Left ventricle myocardium superior (tissue), 1 donor: ENCODE measurements around the gene MAPKAPK3. TPM values are rescaled to one million over a fixed set of nuclear protein-coding genes. Genes with fewer than 3 reads are reported as not detected.
"Not testable (repeated sequence)": the region's sequence is repeated elsewhere in the genome, so short reads cannot be mapped to it uniquely, and the experiment has no call there.

ENCODE experiments used
- ATAC-seq: fragments of 200-7000 bp; cut with Tn5 transposase; one replicate; pipeline ENCODE4 v1.9.1; 2020; ENCODE audit warnings: mild to moderate bottlenecking, moderate library complexity
- DNase-seq: peaks from one replicate; pipeline ENCODE4 v3.0.0-alpha.2; 2020
- intact Hi-C: fragments of 100-400 bp; cut with micrococcal nuclease; formaldehyde crosslinking; loops from one replicate; pipeline ENCODE4 v1.11.0; 2022
- total RNA-seq: library from RNA; stranded (reverse); fragmentation: NEBNext Ultra II Directional; extraction: Animal tissue kit (Norgen Biotek cat#: 25700); gene quantifications from one replicate; pipeline ENCODE4 v1.2.1, GENCODE V29; 2021
- donor health status: DM: no; HTN: yes; CAD: no; lungs with severe emphysema.

MAPKAPK3 gene
- total RNA-seq, 1 donor from 2014 or later = 473 TPM

DNA sequence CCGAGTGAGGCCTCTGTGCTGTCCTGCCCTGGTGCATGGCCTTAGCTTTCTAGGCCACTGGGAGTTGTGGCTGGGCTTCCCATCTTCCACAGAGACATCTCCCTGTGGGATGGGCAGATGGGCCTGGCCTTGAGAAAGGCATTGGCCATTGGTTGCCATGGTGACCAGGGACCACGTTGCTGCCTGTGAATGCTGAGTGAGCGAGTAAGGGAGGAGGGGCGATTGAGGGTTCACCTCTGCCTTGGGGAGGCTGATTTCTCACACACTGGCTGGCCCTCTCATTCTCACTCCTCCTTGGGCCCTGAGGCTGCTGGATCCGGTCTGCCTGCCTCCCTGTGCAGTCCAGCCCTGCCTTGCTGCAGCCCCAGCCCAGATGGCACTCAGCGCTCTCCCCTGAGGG lies 31.4 kb downstream of the MAPKAPK3 start:
- intact Hi-C loops = no loop called here
- no peak for DNase-seq
- no peak for ATAC-seq

- ATAC-seq = peak; percentile 65
- intact Hi-C loops = no loop called here
- DNase-seq = no peak
Measured at GRCh38 chr3:50648944-50649343, 32.0 kb downstream of the MAPKAPK3 start.

- peak; percentile 89 for ATAC-seq
- intact Hi-C loops = no loop called here
- peak; percentile 89 for DNase-seq
Measured at GRCh38 chr3:50649451-50649931, 32.5 kb downstream of the MAPKAPK3 start.

DNA sequence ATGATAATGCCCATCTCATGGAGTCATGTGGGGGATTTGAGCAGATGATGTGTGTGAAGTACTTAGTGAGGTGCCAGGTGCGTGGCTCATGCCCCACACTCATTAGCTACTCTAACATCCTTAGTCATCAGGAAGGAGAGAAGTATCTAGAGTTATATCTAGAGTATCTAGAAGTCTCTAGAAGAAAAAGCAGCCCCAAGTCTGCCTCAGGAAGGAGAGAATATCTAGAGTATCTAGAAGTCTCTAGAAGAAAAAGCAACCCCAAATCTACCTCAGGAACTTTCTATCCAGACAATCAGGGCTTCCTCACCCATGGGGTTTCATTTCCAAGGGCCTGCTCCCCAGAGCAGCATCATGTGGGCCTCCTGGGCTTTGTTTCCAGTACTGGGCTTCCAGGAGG lies 33.1 kb downstream of the MAPKAPK3 start:
- ATAC-seq (no peak), DNase-seq (no peak)
- intact Hi-C loops = no loop called here

GRCh38 chr3:50651445-50651844 lies 34.5 kb downstream of the MAPKAPK3 start:
- DNase-seq (no peak), ATAC-seq (no peak)
- intact Hi-C loops = no loop called here

DNA sequence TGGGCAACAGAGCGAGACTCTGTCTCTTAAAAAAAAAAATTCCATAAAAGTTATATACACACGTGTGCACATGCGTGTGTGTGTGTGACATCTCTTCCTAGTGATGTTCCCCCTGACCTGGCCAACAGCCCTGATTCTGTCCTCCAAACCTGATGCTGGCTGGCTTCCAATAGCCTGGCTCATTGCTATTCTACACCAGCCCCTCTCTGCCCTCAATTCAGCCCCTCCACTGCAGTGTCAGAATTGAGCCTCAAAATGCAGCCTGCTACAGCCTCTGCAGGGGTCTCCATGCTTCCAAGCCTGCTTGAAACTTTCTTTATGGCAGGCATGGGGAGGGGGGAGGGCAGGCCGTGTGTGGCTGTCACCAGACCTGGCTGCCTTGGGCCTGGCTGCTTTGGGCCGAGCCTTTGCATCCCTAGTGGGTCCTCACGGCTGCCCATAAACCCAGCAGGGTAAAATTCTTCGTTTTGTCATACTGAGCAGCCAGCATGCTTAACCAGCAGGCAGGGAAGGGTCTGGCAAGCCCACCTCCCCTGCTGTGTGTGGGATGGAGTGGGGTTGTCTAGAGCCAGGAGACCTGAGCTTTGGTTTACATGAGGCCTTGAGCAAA lies 35.1 kb downstream of the MAPKAPK3 start:
- DNase-seq (no peak), ATAC-seq (no peak)
- intact Hi-C loops = no loop called here

GRCh38 chr3:50652709-50653108 lies 35.8 kb downstream of the MAPKAPK3 start:
- ATAC-seq (peak; percentile 34), DNase-seq (peak; percentile 57)

DNA sequence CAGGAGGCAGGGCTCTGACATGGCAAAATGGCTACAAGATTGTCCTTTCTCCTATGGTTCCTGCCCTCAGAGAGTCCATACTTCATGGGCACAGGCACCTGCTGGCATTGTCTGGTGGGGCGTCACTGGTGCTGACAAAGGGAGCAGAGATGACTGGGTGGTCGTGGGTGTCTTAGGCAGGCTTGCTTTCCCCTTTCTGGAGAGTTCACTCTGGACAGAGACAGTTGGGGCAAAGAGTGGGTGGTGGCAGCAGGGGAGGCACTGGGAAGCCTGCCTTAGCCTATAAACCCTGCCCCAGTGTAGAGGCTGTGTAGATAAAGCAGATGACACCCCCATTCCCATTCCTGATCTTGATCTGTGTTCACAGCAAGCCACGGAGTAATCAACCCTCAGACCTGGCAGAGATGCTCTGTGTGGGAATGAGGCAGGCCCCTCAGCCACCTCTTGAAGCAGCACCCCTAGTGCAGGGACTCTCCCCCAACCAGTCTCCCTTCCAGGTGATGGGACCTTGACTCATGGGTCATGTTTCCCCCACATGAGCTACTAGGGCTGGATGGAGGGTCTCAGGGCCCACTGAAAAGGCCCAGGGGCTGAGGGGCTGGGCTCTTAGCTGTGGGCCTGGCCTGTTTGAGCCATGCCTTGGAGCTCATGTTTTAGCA lies 37.1 kb downstream of the MAPKAPK3 start:
- ATAC-seq (no peak), DNase-seq (no peak)

More at GRCh38 chr3:50652709-50653108, 35.8 kb downstream of the MAPKAPK3 start:
- intact Hi-C loops = no loop called here

GRCh38 chr3:50655009-50655830 lies 38.3 kb downstream of the MAPKAPK3 start:
- no peak for DNase-seq
- no peak for ATAC-seq
- intact Hi-C loops = no loop called here

More for the DNA sequence above, 37.1 kb downstream of the MAPKAPK3 start:
- intact Hi-C loops = no loop called here

GRCh38 chr3:50656417-50657195 lies 39.7 kb downstream of the MAPKAPK3 start:
- DNase-seq (no peak), ATAC-seq (no peak)
- intact Hi-C loops = no loop called here

GRCh38 chr3:50657407-50657806 lies 40.5 kb downstream of the MAPKAPK3 start:
- intact Hi-C loops = no loop called here
- DNase-seq = no peak
- no peak for ATAC-seq

- ATAC-seq (no peak), DNase-seq (no peak)
- intact Hi-C loops = no loop called here
Measured at GRCh38 chr3:50657816-50658215, 40.9 kb downstream of the MAPKAPK3 start.

GRCh38 chr3:50658416-50658815 lies 41.5 kb downstream of the MAPKAPK3 start:
- no peak for DNase-seq
- intact Hi-C loops = no loop called here
- no peak for ATAC-seq

GRCh38 chr3:50658831-50659230 lies 41.9 kb downstream of the MAPKAPK3 start:
- intact Hi-C loops = no loop called here
- no peak for ATAC-seq
- no peak for DNase-seq

DNA sequence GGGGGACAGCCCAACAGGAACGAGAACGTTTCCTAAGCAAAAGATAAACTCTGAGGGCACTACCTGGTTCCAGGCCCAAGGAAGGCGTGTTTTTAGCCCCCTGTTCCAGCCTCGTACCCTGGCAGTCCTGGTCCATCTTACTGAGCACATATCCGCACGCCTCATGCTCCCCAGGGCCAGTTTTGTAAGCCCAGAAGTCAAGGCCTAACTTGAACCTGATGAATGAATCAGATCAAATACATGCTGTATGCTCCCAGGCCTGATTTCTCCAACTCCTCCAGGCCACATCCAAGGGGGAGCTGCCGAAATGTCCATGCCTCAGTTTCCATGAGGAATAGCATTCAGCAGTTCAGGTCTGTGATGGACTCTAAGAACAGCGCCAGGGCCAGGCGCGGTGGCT lies 43.4 kb downstream of the MAPKAPK3 start:
- intact Hi-C loops = no loop called here
- no peak for DNase-seq
- ATAC-seq = no peak

DNA sequence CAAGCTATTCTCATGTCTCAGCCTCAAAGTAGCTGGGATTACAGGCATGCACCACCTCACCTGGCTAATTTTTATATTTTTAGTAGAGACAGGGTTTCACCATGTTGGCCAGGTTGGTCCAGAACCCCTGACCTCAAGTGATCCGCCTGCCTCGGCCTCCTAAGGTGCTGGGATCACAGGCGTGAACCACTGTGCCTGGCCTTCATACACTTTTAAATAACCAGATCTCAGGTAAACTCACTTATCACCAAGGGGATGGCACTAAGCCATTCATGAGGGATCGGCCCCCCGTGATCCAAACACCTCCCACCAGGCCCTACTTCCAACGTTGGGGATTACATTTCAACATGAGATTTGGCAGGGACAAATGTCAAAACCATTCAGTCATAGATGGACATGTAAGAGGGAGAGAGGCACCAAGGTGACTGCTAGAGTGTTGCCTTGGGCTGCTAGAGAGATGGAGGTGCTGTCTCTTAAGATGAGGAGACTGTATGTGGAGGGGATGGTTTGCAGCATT lies 44.4 kb downstream of the MAPKAPK3 start:
- ATAC-seq (no peak), DNase-seq (no peak)
- intact Hi-C loops = no loop called here

- ATAC-seq = no peak
- intact Hi-C loops = no loop called here
- DNase-seq = no peak
Measured at GRCh38 chr3:50662408-50662807, 45.5 kb downstream of the MAPKAPK3 start.

DNA sequence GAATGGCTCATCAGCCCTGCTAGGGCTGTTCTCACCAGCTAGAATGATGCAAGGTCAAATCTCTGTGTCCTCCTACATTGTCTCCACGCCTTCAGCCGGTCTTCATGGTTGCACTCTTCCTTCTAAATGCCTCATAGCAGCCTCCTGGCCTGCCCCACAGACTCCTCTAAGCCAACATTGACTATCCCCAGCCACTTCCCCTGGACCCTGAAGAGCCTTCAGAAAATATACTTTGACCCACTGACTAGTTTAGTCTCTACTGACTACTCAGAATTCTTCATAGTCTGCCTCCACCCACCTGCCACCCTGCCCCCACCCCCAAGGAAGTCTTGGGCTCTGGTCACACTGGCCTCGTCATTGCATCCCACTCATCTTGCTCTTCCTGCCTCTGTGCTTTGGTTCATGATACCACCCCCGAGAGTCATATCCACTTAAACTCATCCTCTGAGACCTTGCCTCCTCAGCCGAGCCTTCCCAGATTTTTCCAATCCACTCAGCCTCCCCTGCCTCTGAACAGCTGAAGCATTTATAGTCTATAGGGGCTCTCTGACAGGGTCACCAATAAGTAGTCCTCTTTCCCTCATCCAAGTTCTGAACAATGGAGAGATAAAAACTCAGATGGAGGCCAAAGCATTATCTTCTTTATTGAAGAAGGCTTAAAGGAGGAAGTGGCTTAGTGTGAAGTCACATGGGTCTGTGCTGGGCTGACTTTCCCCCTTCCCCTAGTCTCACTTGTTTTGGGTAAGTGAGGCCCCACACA lies 48.3 kb downstream of the MAPKAPK3 start:
- ATAC-seq (no peak), DNase-seq (no peak)
- intact Hi-C loops = no loop called here

- ATAC-seq, DNase-seq, intact Hi-C loops: not testable (repeated sequence)
Measured at GRCh38 chr3:50665841-50666115, 48.8 kb downstream of the MAPKAPK3 start.
